Neural crest cell (in vitro differentiated cells): Measurements from ENCODE around the gene ERC1. TPM values are rescaled to one million over a fixed set of nuclear protein-coding genes. Genes with fewer than 3 reads are reported as not detected.

Experiments used
- DNase-seq: peaks from one replicate; pipeline ENCODE4 v3.0.0; 2021; ENCODE audit warnings: low read depth, mixed read lengths, low spot score
- H3K27ac Mint-ChIP-seq: one replicate; pipeline ENCODE4 v1.8.0; 2021; ENCODE audit warnings: mild to moderate bottlenecking, mixed read lengths; ENCODE audit not compliant: unreplicated experiment
- H3K27me3 Mint-ChIP-seq: 2 replicates; pipeline ENCODE4 v1.8.0; 2021; ENCODE audit warnings: low read depth, mild to moderate bottlenecking, mixed read lengths
- H3K36me3 Mint-ChIP-seq: 2 replicates; pipeline ENCODE4 v1.8.0; 2021; ENCODE audit warnings: low read depth, mild to moderate bottlenecking, mixed read lengths
- H3K4me1 Mint-ChIP-seq: 2 replicates; pipeline ENCODE4 v1.8.0; 2021; ENCODE audit warnings: mixed read lengths
- H3K4me3 Mint-ChIP-seq: one replicate; pipeline ENCODE4 v1.8.0; 2021; ENCODE audit warnings: mild to moderate bottlenecking, mixed read lengths
- H3K9me3 Mint-ChIP-seq: 2 replicates; pipeline ENCODE4 v1.8.0; 2021; ENCODE audit warnings: mixed read lengths
- total RNA-seq: library from RNA; stranded (reverse); gene quantifications from 2 replicates; pipeline ENCODE4 v1.2.1, GENCODE V29; 2021
- TF ChIP-seq, protein P1 (sequence below): fragments of 200-600 bp; sonication (generic); conservative IDR thresholded peaks from 2 replicates; pipeline ENCODE4 v1.5.0; 2021; ENCODE audit warnings: antibody characterized with exemption, mild to moderate bottlenecking

The ERC1 gene
- total RNA-seq, 1 donor from 2014 or later = 38.9 TPM

DNA sequence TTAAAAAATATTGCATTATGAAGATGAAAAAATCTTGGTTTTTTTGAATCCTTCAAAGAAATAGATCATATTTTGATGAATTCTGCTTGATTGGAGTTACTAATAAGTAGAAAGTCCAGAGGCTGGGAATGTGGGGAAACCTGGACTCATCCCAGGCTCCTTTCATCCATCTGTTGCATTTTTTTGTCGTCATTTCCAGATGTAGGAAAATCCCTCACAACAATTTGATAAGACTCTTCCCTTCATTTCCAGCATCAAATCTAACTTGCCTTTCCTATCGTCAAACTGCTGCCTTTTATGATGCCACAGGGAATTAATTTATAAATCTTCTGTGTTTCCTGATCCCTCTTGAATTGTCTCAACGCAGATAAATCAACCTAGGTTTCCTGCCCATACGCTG is 391.8 kb downstream of the ERC1 start:
- no peaks in the 10 kb centered on the region for H3K27me3 Mint-ChIP-seq
- TF ChIP-seq, protein P1, sequence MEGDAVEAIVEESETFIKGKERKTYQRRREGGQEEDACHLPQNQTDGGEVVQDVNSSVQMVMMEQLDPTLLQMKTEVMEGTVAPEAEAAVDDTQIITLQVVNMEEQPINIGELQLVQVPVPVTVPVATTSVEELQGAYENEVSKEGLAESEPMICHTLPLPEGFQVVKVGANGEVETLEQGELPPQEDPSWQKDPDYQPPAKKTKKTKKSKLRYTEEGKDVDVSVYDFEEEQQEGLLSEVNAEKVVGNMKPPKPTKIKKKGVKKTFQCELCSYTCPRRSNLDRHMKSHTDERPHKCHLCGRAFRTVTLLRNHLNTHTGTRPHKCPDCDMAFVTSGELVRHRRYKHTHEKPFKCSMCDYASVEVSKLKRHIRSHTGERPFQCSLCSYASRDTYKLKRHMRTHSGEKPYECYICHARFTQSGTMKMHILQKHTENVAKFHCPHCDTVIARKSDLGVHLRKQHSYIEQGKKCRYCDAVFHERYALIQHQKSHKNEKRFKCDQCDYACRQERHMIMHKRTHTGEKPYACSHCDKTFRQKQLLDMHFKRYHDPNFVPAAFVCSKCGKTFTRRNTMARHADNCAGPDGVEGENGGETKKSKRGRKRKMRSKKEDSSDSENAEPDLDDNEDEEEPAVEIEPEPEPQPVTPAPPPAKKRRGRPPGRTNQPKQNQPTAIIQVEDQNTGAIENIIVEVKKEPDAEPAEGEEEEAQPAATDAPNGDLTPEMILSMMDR = no peak
- H3K4me3 Mint-ChIP-seq = no peak overlapping the region
- DNase-seq = no peak
- H3K9me3 Mint-ChIP-seq = peaks cover 8% of the 10 kb centered on the region
- H3K4me1 Mint-ChIP-seq = peaks cover 27% of the 10 kb centered on the region
- H3K27ac Mint-ChIP-seq = no peak overlapping the region
- H3K36me3 Mint-ChIP-seq = peaks cover 11% of the 10 kb centered on the region

DNA sequence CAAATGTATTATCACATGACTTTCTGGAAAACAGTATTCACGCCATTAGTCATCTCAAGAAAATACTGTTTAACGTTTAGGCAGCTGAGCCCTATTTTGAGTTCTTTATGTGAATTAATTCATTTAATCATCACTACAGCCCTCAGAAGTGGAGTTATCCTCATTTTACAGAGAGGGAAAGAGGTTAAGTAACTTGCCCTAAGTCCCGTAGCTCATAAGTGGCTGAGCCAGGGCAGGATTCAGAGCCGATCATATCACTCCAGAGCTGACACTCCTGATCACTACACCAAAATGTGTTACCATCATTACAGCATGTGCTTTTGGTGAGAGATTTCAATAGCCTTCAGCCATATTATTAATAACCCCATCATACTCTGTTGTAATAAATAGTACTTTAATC is 392.7 kb downstream of the ERC1 start:
- H3K4me3 Mint-ChIP-seq = no peak overlapping the region
- TF ChIP-seq, protein P1 = no peak

GRCh38 chr12:1384910-1385309 is 393.9 kb downstream of the ERC1 start:
- Mint-ChIP-seq H3K36me3 (peaks cover 26% of the 10 kb centered on the region), H3K27ac (no peak overlapping the region), H3K27me3 (no peaks in the 10 kb centered on the region), H3K9me3 (peaks cover 16% of the 10 kb centered on the region), H3K4me1 (peaks cover 24% of the 10 kb centered on the region), H3K4me3 (no peak overlapping the region)
- DNase-seq = no peak
- TF ChIP-seq, protein P1 = no peak

More for the DNA sequence above, 392.7 kb downstream of the ERC1 start:
- Mint-ChIP-seq H3K27me3 (no peaks in the 10 kb centered on the region), H3K4me1 (peaks cover 27% of the 10 kb centered on the region), H3K36me3 (peaks cover 16% of the 10 kb centered on the region), H3K27ac (no peak overlapping the region), H3K9me3 (peaks cover 11% of the 10 kb centered on the region)
- DNase-seq = no peak

- Mint-ChIP-seq H3K4me1 (no peaks in the 10 kb centered on the region), H3K36me3 (peaks cover 60% of the 10 kb centered on the region), H3K27ac (no peak overlapping the region), H3K9me3 (peaks cover 35% of the 10 kb centered on the region), H3K27me3 (no peaks in the 10 kb centered on the region), H3K4me3 (no peak overlapping the region)
- TF ChIP-seq, protein P1 = no peak
- DNase-seq = peak; percentile 12
These were observed 400.7 kb downstream of the ERC1 start for GRCh38 chr12:1391722-1392121.

- H3K27me3 Mint-ChIP-seq = no peaks in the 10 kb centered on the region
- H3K36me3 Mint-ChIP-seq = peaks cover 43% of the 10 kb centered on the region
- H3K27ac Mint-ChIP-seq = no peak overlapping the region
- H3K9me3 Mint-ChIP-seq = peaks cover 23% of the 10 kb centered on the region
- H3K4me3 Mint-ChIP-seq = no peak overlapping the region
- no peak for DNase-seq
- no peaks in the 10 kb centered on the region for H3K4me1 Mint-ChIP-seq
- TF ChIP-seq, protein P1 = no peak
These were observed 404.5 kb downstream of the ERC1 start for GRCh38 chr12:1395421-1395955.
